ENCODE data around the gene CSPG5. TPM values are rescaled to one million over a fixed set of nuclear protein-coding genes. Genes with fewer than 3 reads are reported as not detected.

Gene CSPG5
- total and polyA plus RNA-seq, 11 donors, result 0.12 to 0.86 (median 0.34) TPM; not detected in 1

DNA sequence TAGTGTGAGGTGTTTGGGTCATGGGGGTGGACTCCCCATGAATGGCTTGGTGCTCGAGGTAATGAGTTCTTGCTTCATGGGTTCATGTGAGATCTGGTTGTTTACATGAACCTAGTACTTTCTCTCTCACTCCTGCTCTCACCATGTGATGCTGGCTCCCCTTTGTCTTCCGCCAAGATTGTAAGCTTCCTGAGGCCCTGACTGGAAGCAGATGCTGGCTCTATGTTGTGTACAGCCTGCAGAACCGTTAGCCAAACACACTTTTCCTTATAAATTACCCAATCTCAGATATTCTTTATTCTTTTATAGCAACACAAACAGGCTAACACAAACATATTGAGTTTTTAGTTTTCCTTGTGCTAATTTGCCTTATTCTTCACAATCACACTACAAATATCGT lies 3.2 kb upstream of the CSPG5 start:
- WGBS, 4 donors, result 88 to 95% (median 90%) methylated on average over 4 of the region's 4 CpGs
- H3K36me3 ChIP-seq, result peaks cover 0 to 22% (median 8%) of the 10 kb centered on the region in 9 donors
- H3K9me3 ChIP-seq, result no peaks in the 10 kb centered on the region
- ATAC-seq (no peak), DNase-seq (no peak)
- no peak for TF ChIP-seq POLR2A (IDR thresholded peaks at IDR 0.05)
- TF ChIP-seq, protein P1, sequence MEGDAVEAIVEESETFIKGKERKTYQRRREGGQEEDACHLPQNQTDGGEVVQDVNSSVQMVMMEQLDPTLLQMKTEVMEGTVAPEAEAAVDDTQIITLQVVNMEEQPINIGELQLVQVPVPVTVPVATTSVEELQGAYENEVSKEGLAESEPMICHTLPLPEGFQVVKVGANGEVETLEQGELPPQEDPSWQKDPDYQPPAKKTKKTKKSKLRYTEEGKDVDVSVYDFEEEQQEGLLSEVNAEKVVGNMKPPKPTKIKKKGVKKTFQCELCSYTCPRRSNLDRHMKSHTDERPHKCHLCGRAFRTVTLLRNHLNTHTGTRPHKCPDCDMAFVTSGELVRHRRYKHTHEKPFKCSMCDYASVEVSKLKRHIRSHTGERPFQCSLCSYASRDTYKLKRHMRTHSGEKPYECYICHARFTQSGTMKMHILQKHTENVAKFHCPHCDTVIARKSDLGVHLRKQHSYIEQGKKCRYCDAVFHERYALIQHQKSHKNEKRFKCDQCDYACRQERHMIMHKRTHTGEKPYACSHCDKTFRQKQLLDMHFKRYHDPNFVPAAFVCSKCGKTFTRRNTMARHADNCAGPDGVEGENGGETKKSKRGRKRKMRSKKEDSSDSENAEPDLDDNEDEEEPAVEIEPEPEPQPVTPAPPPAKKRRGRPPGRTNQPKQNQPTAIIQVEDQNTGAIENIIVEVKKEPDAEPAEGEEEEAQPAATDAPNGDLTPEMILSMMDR (IDR thresholded peaks at IDR 0.05), result no peak
- peaks cover 0 to 27% (median 0%) of the 10 kb centered on the region in 9 donors for H3K27me3 ChIP-seq
- peaks cover 0 to 19% (median 10%) of the 10 kb centered on the region in 12 donors for H3K4me1 ChIP-seq
- intact Hi-C loops (cut with DNase I), result no loop called here
- H3K4me3 ChIP-seq, result no peak overlapping the region
- no peak overlapping the region for H3K27ac ChIP-seq

DNA sequence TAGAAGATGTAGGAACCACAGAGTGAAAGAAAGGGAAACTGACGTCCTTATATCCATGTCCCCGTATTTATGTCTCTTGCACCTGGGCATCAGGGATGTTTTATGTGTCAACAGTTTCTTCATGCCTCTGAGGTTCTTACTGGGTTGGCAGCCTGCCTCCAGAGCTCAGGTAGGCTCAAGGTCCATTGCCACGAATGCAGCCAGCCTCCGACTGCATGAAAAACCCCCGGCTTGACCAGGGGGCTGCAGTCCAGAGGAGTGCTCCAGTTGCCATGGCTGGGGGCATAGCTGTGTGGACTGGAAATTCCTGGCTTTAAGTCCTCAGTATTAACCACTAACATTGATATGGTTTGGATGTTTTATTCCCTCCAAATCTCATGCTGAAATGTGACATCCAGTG lies 2.8 kb upstream of the CSPG5 start:
- Histone ChIP-seq H3K9me3 (no peaks in the 10 kb centered on the region), H3K27ac (no peak overlapping the region), H3K4me3 (no peak overlapping the region), H3K4me1 (peaks cover 0 to 19% (median 10%) of the 10 kb centered on the region in 12 donors), H3K36me3 (peaks cover 0 to 18% (median 8%) of the 10 kb centered on the region in 9 donors), H3K27me3 (peaks cover 0 to 31% (median 0%) of the 10 kb centered on the region in 9 donors)
- no peak for DNase-seq
- no peak for ATAC-seq
- intact Hi-C loops (cut with DNase I), result no loop called here
- no peak for TF ChIP-seq POLR2A (IDR thresholded peaks at IDR 0.05)
- TF ChIP-seq, protein P1 (IDR thresholded peaks at IDR 0.05), result no peak
- 76 to 82% (median 78%) methylated on average over 5 of the region's 5 CpGs for WGBS, 4 donors

GRCh38 chr3:47580481-47580880 lies 1.8 kb upstream of the CSPG5 start:
- TF ChIP-seq POLR2A (IDR thresholded peaks at IDR 0.05), result no peak
- TF ChIP-seq, protein P1 (IDR thresholded peaks at IDR 0.05), result no peak
- H3K27me3 ChIP-seq, result peaks cover 0 to 32% (median 0%) of the 10 kb centered on the region in 9 donors
- H3K9me3 ChIP-seq, result no peaks in the 10 kb centered on the region
- peaks cover 0 to 9% (median 7%) of the 10 kb centered on the region in 9 donors for H3K36me3 ChIP-seq
- no peak overlapping the region for H3K4me3 ChIP-seq
- H3K4me1 ChIP-seq, result peaks cover 0 to 19% (median 10%) of the 10 kb centered on the region in 12 donors
- intact Hi-C loops (cut with DNase I), result no loop called here
- 74 to 82% (median 76%) methylated on average over 4 of the region's 4 CpGs for WGBS, 4 donors
- ATAC-seq (no peak), DNase-seq (no peak)
- H3K27ac ChIP-seq, result no peak overlapping the region

DNA sequence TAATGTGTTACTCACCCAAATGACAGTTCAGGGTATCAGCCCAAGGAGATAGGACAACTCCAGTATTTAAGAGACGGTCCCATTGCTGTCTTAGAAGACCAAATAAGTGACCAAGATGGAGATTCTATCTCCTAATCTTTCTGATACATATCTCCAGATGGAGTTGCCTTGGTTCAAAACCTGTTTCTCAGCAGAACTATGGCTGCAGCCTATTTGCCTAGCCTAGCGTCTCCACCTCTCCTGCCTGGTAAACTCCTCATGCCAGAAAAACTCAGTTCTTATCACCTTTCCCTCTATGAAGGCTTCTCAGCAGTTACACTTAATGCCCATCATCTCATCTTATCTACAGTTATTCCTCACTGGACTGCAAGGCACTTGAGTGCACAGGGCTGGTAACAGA lies 1.2 kb upstream of the CSPG5 start:
- DNase-seq, result no peak
- 91 to 96% (median 94%) methylated on average over 2 of the region's 2 CpGs for WGBS, 4 donors
- intact Hi-C loops (cut with DNase I), result no loop called here
- H3K27ac ChIP-seq, result no peak overlapping the region
- H3K36me3 ChIP-seq, result peaks cover 0 to 3% (median under 1%) of the 10 kb centered on the region in 9 donors
- peaks cover 0 to 19% (median 10%) of the 10 kb centered on the region in 12 donors for H3K4me1 ChIP-seq
- H3K9me3 ChIP-seq, result no peaks in the 10 kb centered on the region
- TF ChIP-seq, protein P1 (IDR thresholded peaks at IDR 0.05), result no peak
- TF ChIP-seq POLR2A (IDR thresholded peaks at IDR 0.05), result no peak
- H3K4me3 ChIP-seq, result no peak overlapping the region
- peaks cover 0 to 32% (median 0%) of the 10 kb centered on the region in 9 donors for H3K27me3 ChIP-seq
- ATAC-seq, result no peak

Data from heart left ventricle (tissue), 16 donors.